Stomach (tissue), 4 donors: ENCODE data around the gene FKBP7.

ENCODE experiments used
- POLR2A ChIP-seq, 4 donors: fragments of 450-650 bp; IDR thresholded peaks; one replicate each; pipeline ENCODE4 v1.6.1; 2016; ENCODE audit warnings: antibody characterized with exemption in 4 of 4, control low read depth in 2 of 4, mild to moderate bottlenecking in 1 of 4, moderate library complexity in 1 of 4
- POLR2AphosphoS5 ChIP-seq, 3 donors: sonication (generic); formaldehyde crosslinking; IDR thresholded peaks; one replicate each; pipeline ENCODE4 v1.6.1; 2016; ENCODE audit warnings: antibody characterized with exemption in 3 of 3
- TF ChIP-seq, protein P1 (sequence below), 7 experiments: fragments of 450-650 bp in 4 of 7; fragments of 200-600 bp in 3 of 7; sonication (generic) in 3 of 7; IDR thresholded peaks; one replicate each; pipeline ENCODE4 v1.5.1; 2016 to 2019; ENCODE audit warnings: antibody characterized with exemption in 7 of 7, control low read depth in 2 of 7, mild to moderate bottlenecking in 1 of 7

DNA sequence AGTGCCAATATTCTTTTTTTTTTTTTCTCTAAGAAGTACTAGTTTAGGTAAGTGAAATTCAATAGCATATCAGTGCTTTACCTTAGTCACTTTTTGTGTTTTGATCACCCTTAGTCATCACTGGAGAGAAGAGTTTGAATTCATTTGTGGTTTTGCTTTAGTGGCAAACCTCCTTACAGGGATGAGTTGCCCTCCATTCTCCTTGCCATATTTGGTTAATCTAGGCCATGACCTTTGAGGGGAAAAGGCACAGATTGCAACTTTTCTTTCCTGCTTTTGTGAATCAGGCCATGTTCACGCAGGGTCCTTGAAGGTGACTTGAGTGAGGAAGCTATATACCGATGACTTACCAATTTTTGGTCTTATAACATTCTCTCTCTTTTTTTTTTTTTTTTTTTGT lies 36.3 kb upstream of the FKBP7 start:
- TF ChIP-seq POLR2A (IDR thresholded peaks at IDR 0.05) (no peak), POLR2AphosphoS5 (IDR thresholded peaks at IDR 0.05) (no peak)
- TF ChIP-seq, protein P1, sequence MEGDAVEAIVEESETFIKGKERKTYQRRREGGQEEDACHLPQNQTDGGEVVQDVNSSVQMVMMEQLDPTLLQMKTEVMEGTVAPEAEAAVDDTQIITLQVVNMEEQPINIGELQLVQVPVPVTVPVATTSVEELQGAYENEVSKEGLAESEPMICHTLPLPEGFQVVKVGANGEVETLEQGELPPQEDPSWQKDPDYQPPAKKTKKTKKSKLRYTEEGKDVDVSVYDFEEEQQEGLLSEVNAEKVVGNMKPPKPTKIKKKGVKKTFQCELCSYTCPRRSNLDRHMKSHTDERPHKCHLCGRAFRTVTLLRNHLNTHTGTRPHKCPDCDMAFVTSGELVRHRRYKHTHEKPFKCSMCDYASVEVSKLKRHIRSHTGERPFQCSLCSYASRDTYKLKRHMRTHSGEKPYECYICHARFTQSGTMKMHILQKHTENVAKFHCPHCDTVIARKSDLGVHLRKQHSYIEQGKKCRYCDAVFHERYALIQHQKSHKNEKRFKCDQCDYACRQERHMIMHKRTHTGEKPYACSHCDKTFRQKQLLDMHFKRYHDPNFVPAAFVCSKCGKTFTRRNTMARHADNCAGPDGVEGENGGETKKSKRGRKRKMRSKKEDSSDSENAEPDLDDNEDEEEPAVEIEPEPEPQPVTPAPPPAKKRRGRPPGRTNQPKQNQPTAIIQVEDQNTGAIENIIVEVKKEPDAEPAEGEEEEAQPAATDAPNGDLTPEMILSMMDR (IDR thresholded peaks at IDR 0.05), result no peak
